ENCODE data around the gene KCNA5.

The KCNA5 gene

GRCh38 chr12:5034603-5035002, 9.1 kb upstream of the KCNA5 start:
- Histone ChIP-seq H3K4me3 (ENCODE audit: low read depth, low read length) (no peak overlapping the region), H3K27me3 (ENCODE audit: insufficient read depth, low read depth, severe bottlenecking) (no peaks in the 10 kb centered on the region), H3K9me3 (ENCODE audit: severe bottlenecking) (peaks cover 3% of the 10 kb centered on the region), H3K36me3 (no peaks in the 10 kb centered on the region), H3K27ac (no peak overlapping the region)
- TF ChIP-seq CTCF (IDR thresholded peaks at IDR 0.05; ENCODE audit: low read depth, low read length), result no peak
- no peak for DNase-seq

- H3K27me3 ChIP-seq (ENCODE audit: insufficient read depth, low read depth, severe bottlenecking), result no peaks in the 10 kb centered on the region
- no peak for TF ChIP-seq CTCF (IDR thresholded peaks at IDR 0.05; ENCODE audit: low read depth, low read length)
Observed at GRCh38 chr12:5035618-5036017, 8.1 kb upstream of the KCNA5 start.

GRCh38 chr12:5036031-5036430, 7.6 kb upstream of the KCNA5 start:
- H3K27ac ChIP-seq, result no peak overlapping the region
- no peaks in the 10 kb centered on the region for H3K36me3 ChIP-seq
- H3K4me3 ChIP-seq (ENCODE audit: low read depth, low read length), result no peak overlapping the region
- peaks cover 3% of the 10 kb centered on the region for H3K9me3 ChIP-seq (ENCODE audit: severe bottlenecking)
- no peak for DNase-seq
- H3K27me3 ChIP-seq (ENCODE audit: insufficient read depth, low read depth, severe bottlenecking), result no peaks in the 10 kb centered on the region
- TF ChIP-seq CTCF (IDR thresholded peaks at IDR 0.05; ENCODE audit: low read depth, low read length), result no peak

More at GRCh38 chr12:5035618-5036017, 8.1 kb upstream of the KCNA5 start:
- no peak for DNase-seq
- no peak overlapping the region for H3K4me3 ChIP-seq (ENCODE audit: low read depth, low read length)
- no peaks in the 10 kb centered on the region for H3K36me3 ChIP-seq
- peaks cover 3% of the 10 kb centered on the region for H3K9me3 ChIP-seq (ENCODE audit: severe bottlenecking)
- no peak overlapping the region for H3K27ac ChIP-seq

GRCh38 chr12:5037795-5038357, 5.8 kb upstream of the KCNA5 start:
- Histone ChIP-seq H3K9me3 (ENCODE audit: severe bottlenecking) (peaks cover 3% of the 10 kb centered on the region), H3K4me3 (ENCODE audit: low read depth, low read length) (no peak overlapping the region), H3K27me3 (ENCODE audit: insufficient read depth, low read depth, severe bottlenecking) (no peaks in the 10 kb centered on the region)

GRCh38 chr12:5038781-5039311, 4.8 kb upstream of the KCNA5 start:
- Histone ChIP-seq H3K27ac (no peak overlapping the region), H3K9me3 (ENCODE audit: severe bottlenecking) (peaks cover 3% of the 10 kb centered on the region), H3K36me3 (no peaks in the 10 kb centered on the region), H3K27me3 (ENCODE audit: insufficient read depth, low read depth, severe bottlenecking) (no peaks in the 10 kb centered on the region), H3K4me3 (ENCODE audit: low read depth, low read length) (no peak overlapping the region)
- no peak for TF ChIP-seq CTCF (IDR thresholded peaks at IDR 0.05; ENCODE audit: low read depth, low read length)
- peak; percentile 93 for DNase-seq

More at GRCh38 chr12:5037795-5038357, 5.8 kb upstream of the KCNA5 start:
- TF ChIP-seq CTCF (IDR thresholded peaks at IDR 0.05; ENCODE audit: low read depth, low read length), result no peak
- no peak for DNase-seq
- Histone ChIP-seq H3K36me3 (no peaks in the 10 kb centered on the region), H3K27ac (0 out of 2 replicates have a peak overlapping the region, but pooled peaks have one; percentile 0)

GRCh38 chr12:5039815-5040214, 3.9 kb upstream of the KCNA5 start:
- H3K27me3 ChIP-seq (ENCODE audit: insufficient read depth, low read depth, severe bottlenecking), result no peaks in the 10 kb centered on the region
- H3K9me3 ChIP-seq (ENCODE audit: severe bottlenecking), result peaks cover 3% of the 10 kb centered on the region
- no peak overlapping the region for H3K27ac ChIP-seq
- H3K36me3 ChIP-seq, result no peaks in the 10 kb centered on the region
- H3K4me3 ChIP-seq (ENCODE audit: low read depth, low read length), result no peak overlapping the region
- no peak for TF ChIP-seq CTCF (IDR thresholded peaks at IDR 0.05; ENCODE audit: low read depth, low read length)
- DNase-seq, result no peak

Measured in WERI-Rb-1 (cell line).